A549 (cell line): ENCODE data around the gene PKN1.

Experiments
- CHD2 ChIP-seq: fragments of 150-350 bp; IDR thresholded peaks from 2 replicates; pipeline ENCODE4 v1.6.1; 2014; ENCODE audit warnings: low read length; ENCODE audit not compliant: partially characterized antibody
- CTCF ChIP-seq: fragments of >200 bp; sonication (Bioruptor Twin); formaldehyde crosslinking; IDR thresholded peaks from 3 replicates; pipeline ENCODE4 v1.5.1; 2016
- E2F6 ChIP-seq: IDR thresholded peaks from 2 replicates; pipeline ENCODE4 v1.6.1; 2012; ENCODE audit warnings: low read depth, borderline replicate concordance
- EP300 ChIP-seq, 2 experiments: fragments of >200 bp; sonication (Bioruptor Twin); formaldehyde crosslinking; IDR thresholded peaks; 2 replicates in 1 of 2; 3 replicates in 1 of 2; pipeline ENCODE4 v1.6.1; 2016 to 2017
- JUN ChIP-seq, 2 experiments: fragments of >200 bp; sonication (Bioruptor Twin); formaldehyde crosslinking; IDR thresholded peaks; 2 replicates in 1 of 2; 3 replicates in 1 of 2; pipeline ENCODE4 v1.6.1; 2016 to 2017
- KDM1A ChIP-seq: fragments of 200-600 bp; sonication (generic); IDR thresholded peaks from 2 replicates; pipeline ENCODE4 v1.6.1; 2016; ENCODE audit warnings: low read depth, mild to moderate bottlenecking
- MYC ChIP-seq: IDR thresholded peaks from 2 replicates; pipeline ENCODE4 v1.6.1; 2012; ENCODE audit warnings: mild to moderate bottlenecking, inconsistent platforms, low read length, improper control_type of control experiment, borderline replicate concordance
- NPAS2 ChIP-seq: fragments of 250-450 bp; sonication (Bioruptor Pico); IDR thresholded peaks from 2 replicates; pipeline ENCODE4 v1.8.0; 2022; ENCODE audit warnings: mild to moderate bottlenecking, moderate library complexity, borderline replicate concordance
- NR3C1 ChIP-seq: fragments of >200 bp; sonication (Bioruptor Twin); formaldehyde crosslinking; IDR thresholded peaks from 3 replicates; pipeline ENCODE4 v1.6.1; 2017
- POLR2A ChIP-seq: IDR thresholded peaks from 2 replicates; pipeline ENCODE4 v1.6.1; 2012; ENCODE audit warnings: mild to moderate bottlenecking, low read length
- RAD21 ChIP-seq, 2 experiments: fragments of >200 bp in 1 of 2; sonication (Bioruptor Twin) in 1 of 2; formaldehyde crosslinking in 1 of 2; IDR thresholded peaks in 1 of 2; conservative IDR thresholded peaks in 1 of 2; 2 replicates in 1 of 2; 3 replicates in 1 of 2; pipeline ENCODE4 v1.6.1; 2012 to 2018; ENCODE audit warnings: inconsistent platforms in 1 of 2
- RCOR1 ChIP-seq: fragments of 150-350 bp; IDR thresholded peaks from 2 replicates; pipeline ENCODE4 v1.6.1; 2014; ENCODE audit warnings: antibody characterized with exemption, low read length, low read depth
- REST ChIP-seq: fragments of 200-600 bp; sonication (generic); IDR thresholded peaks from 2 replicates; pipeline ENCODE4 v1.6.1; 2016; ENCODE audit warnings: antibody characterized with exemption, mild to moderate bottlenecking, moderate library complexity
- RFX5 ChIP-seq: fragments of 450-650 bp; IDR thresholded peaks from 2 replicates; pipeline ENCODE4 v1.7.1; 2014; ENCODE audit warnings: antibody characterized with exemption, mild to moderate bottlenecking, moderate library complexity

- TF ChIP-seq CHD2 (no peak), CTCF (no peak), NPAS2 (CRISPR knock-in tag) (no peak), RCOR1 (no peak), E2F6 (no peak), REST (no peak), RFX5 (no peak), EP300 (IDR thresholded peaks at IDR 0.05) (no peak), POLR2A (no peak), JUN (IDR thresholded peaks at IDR 0.05) (no peak), KDM1A (no peak), MYC (no peak), RAD21 (conservative IDR thresholded peaks at IDR 0.05 in 1 of 2, IDR thresholded peaks at IDR 0.05 in 1 of 2) (no peak), NR3C1 (no peak)
These were observed 17.8 kb downstream of the PKN1 start for GRCh38 chr19:14450876-14451275.
